Suprapubic skin (tissue), 4 donors: ENCODE data around the gene AGTPBP1.

Source experiments
- EP300 ChIP-seq: sonication (generic); formaldehyde crosslinking; IDR thresholded peaks from one replicate; pipeline ENCODE4 v1.6.1; 2017; ENCODE audit warnings: antibody characterized with exemption
- POLR2A ChIP-seq, 2 donors: fragments of 450-650 bp; IDR thresholded peaks; one replicate each; pipeline ENCODE4 v1.6.1; 2017; ENCODE audit warnings: antibody characterized with exemption in 2 of 2, mild to moderate bottlenecking in 2 of 2, moderate library complexity in 2 of 2
- POLR2AphosphoS5 ChIP-seq, 3 donors: sonication (generic); formaldehyde crosslinking; IDR thresholded peaks; one replicate each; pipeline ENCODE4 v1.6.1; 2017; ENCODE audit warnings: antibody characterized with exemption in 3 of 3
- TF ChIP-seq, protein P1 (sequence below), 2 donors: fragments of 200-600 bp in 1 of 2; fragments of 450-650 bp in 1 of 2; sonication (generic) in 1 of 2; IDR thresholded peaks; one replicate each; pipeline ENCODE4 v1.5.1; 2016 to 2019; ENCODE audit warnings: antibody characterized with exemption in 2 of 2, mild to moderate bottlenecking in 1 of 2, moderate library complexity in 1 of 2

DNA sequence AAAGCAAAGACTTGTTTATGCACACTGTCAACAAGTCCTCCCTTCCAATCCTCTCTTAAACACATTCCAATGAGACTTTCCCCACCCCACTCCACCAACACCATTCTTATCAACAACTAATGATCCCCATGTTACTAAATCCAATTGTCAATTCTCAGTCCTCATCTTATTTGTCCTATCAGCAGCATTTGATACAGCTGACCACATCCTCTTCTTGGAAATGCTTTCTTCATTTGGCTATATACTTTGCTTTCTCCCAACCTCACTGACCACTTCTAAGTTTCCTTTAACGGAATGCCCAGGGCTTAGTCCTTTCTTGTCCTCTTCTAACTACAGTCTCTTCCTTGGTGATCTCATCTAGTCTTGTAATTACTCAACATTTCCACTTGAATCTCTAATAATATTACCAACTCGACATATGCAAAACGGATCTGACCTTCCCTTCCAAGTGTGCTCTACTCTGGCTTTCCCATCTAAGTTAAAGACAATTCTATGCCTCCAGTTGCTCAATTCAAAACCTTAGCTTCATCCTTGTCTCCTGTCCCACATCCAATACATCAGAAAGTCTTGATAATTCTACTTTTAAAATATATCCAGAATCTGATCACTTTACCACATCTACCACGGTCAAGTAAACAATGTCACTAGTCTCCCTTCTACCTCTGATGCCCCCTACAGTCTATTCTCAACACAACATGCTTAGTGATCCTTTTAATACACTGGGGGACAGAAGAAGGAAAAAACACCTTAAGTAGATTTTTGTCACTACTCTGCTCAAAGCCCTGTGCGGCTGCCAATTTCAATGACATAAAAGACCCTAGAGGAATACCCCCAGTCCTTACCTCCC lies 25.5 kb downstream of the AGTPBP1 start:
- TF ChIP-seq, protein P1, sequence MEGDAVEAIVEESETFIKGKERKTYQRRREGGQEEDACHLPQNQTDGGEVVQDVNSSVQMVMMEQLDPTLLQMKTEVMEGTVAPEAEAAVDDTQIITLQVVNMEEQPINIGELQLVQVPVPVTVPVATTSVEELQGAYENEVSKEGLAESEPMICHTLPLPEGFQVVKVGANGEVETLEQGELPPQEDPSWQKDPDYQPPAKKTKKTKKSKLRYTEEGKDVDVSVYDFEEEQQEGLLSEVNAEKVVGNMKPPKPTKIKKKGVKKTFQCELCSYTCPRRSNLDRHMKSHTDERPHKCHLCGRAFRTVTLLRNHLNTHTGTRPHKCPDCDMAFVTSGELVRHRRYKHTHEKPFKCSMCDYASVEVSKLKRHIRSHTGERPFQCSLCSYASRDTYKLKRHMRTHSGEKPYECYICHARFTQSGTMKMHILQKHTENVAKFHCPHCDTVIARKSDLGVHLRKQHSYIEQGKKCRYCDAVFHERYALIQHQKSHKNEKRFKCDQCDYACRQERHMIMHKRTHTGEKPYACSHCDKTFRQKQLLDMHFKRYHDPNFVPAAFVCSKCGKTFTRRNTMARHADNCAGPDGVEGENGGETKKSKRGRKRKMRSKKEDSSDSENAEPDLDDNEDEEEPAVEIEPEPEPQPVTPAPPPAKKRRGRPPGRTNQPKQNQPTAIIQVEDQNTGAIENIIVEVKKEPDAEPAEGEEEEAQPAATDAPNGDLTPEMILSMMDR (IDR thresholded peaks at IDR 0.05), result no peak
- TF ChIP-seq EP300 (no peak), POLR2A (IDR thresholded peaks at IDR 0.05) (no peak), POLR2AphosphoS5 (IDR thresholded peaks at IDR 0.05) (no peak)
